Stimulated activated naive CD4-positive, alpha-beta T cell (primary cell): ENCODE measurements around the gene DNAI2.
"Not testable (repeated sequence)": the region's sequence is repeated elsewhere in the genome, so short reads cannot be mapped to it uniquely, and the experiment has no call there.

ENCODE experiments used
- DNase-seq, 6 experiments: peaks; one replicate each; lab custom pipeline; 2025; lab: John Stamatoyannopoulos, UW

The DNAI2 gene

DNA sequence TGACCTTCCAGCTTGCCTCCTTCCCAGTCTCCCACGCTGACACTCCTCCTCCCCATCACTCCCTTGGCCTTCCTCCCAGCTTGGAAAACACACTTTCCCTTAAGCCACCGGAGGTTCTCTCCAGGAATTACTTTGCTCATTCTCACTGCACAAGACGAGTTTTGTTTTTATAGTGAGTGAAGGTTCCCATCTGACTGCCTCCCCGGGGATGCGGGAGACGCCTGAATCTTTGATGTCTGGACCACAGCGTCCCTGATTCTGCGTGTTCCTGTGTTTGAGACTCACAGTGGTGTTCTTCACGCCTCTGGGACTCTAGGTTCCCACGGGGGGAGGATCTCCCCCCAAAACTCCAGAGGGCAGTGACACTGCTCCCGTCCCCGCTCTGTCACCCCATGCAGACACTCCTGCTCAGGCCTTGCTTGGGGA lies 2.0 kb downstream of the DNAI2 start:
- DNase-seq = no peak

DNA sequence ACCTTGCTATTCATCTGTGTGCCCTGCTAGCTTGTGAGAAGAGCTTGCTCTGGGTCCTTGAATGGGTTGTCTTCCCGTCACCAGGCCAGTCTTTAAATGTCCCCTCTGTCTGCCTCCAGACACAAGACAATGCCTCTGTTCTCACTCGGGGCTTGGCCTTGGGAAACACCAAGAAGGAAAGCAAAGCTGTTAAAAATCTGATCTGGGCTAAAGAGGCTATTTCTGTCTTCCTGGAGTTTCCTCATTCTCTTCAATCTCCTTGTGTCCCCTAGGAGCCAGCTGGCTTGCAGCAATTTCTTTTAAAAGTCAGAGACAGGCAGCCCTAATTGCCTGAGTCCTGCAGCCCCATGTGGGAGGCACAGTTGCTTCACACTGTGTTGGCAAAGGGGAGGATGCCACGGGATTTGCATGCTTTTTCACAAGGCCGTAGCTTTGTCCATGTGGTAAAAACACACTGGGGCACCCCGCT lies 2.5 kb downstream of the DNAI2 start:
- DNase-seq = no peak

DNA sequence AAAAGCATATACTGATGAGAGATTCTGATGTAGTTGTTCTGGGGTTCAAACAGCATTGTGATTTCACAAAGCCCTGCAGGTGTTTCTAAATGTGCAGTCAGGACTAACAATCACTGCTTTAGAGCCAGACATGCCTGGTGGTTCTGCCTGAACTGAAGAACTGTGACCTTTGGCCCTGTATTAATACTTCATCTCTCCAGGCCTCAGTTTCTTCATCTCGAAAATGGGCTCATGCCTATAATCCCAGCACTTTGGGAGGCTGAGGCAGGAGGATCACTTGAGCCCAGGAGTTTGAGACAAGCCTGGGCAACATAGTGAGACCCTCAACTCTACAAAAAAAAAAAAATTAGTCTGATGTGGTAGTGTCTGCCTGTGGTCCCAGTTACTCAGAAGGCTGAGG lies 3.9 kb downstream of the DNAI2 start:
- DNase-seq = no peak

DNA sequence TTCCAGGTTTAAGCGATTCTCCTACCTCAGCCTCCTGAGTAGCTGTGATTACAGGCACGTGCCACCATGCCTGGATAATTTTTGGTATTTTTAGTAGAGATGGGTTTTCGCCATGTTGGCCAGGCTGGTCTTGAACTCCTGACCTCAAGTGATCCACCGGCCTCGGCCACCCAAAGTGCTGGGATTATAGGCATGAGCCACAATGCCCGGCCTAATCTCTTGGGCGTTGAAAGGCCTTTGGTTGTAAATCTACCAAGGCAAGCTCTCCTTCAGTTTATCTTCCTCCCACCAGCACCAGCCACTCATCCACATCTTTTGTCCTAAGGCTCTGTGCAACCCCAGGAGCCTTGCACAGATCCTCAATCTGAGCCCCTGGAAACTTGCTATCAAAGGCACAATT lies 5.6 kb downstream of the DNAI2 start:
- DNase-seq = not testable (repeated sequence)

DNA sequence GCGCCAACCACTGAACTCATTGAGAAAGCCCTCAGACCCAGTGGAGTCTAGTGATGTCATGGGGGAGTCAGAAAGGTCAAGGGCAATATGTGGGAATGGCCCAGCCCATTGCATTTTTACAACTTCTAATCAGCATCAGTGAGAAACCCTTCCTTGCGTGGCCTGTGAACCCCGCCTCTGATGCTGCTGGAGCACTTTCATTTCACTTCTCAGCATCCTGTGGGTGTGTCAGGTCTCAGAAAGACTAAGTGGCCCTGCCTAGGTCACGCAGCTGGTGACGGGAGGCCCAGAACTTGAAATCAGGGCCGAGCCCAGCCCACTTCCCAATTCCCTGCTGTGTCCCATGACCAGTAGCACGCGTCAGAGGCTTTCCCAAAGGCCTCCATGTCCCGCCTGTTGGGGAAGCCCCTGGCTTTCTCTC lies 6.1 kb downstream of the DNAI2 start:
- DNase-seq = peak in 3 of 6 experiments; percentile 19 to 38 (median 35)

DNA sequence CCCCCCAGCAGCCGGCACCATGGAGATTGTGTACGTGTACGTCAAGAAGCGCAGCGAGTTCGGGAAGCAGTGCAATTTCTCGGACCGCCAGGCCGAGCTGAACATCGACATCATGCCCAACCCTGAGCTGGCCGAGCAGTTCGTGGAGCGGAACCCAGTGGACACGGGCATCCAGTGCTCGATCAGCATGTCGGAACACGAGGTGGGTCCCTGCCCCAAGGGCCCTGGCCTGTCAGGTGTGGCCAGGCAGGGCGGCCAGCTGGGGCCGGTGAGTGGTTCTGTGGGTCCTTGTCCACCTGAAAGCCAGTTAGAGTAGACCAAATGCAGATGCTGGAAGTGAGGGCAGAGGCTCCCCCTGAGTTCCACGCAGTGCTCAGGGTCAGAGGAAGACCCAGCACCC lies 7.8 kb downstream of the DNAI2 start:
- no peak for DNase-seq

DNA sequence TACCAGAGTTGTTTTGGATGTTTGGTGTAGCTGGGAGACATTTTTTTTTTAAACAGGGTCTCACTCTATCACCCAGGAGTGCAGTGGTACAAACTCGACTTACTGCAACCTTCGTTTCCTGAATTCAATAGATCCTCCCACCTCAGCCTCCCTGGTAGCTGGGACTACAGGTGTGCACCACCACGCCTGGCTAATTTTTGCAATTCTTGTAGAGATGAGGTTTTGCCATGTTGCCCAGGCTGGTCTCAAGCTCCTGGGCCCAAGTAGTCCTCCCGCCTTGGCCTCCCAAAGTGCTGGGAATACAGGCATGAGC lies 8.2 kb downstream of the DNAI2 start:
- not testable (repeated sequence) for DNase-seq

DNA sequence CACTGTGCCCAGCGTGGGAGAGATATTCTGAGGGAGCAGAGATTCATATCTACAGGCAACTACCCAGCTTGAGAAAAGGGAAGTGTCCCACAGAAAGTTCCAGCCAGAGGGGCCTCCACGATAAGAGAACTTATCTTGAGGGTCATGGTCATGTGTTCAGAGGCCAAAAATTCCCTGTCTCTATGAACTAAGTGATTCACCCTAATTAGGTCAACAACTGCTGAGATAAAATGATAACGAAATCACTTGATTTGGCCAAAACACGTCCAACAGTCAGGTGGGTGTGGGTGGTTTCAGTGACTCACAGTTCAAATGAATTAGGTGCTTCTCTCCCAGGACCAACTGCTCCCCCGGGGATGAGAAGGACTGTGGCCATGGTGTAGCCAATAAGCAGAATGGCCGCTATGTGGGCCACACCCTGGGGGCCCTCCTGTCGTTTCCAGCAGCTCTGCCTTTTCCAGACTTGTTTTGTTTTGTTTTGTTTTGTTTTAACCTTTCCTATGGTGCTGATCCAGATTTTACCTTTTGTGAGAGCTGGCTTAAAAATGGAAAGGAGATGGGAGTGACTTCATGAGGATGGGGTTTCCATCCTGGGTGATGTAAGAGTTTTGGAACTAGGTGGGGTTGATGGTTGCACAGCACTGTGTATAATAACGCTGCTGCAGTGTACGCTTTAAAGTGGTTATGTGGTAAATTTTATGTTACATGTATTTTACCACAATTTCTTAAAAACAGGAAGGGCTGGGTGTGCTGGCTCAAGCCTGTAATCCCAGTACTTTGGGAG lies 8.7 kb downstream of the DNAI2 start:
- DNase-seq = peak in 3 of 6 experiments; percentile 46 to 62 (median 48)

DNA sequence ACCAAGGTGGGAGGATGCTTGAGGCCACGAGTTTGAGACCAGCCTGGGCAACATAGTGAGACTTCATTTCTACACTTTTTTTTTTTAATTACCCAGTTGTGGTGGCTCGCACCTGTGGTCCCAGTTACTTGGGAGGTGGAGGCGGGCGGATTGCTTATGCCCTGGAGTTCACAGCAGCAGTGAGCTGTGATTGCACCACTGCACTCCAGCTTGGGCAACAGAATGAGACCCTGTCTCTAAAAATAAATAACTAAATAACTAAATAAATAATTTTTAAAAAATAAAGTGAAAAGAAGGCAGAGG lies 9.3 kb downstream of the DNAI2 start:
- DNase-seq = no peak

DNA sequence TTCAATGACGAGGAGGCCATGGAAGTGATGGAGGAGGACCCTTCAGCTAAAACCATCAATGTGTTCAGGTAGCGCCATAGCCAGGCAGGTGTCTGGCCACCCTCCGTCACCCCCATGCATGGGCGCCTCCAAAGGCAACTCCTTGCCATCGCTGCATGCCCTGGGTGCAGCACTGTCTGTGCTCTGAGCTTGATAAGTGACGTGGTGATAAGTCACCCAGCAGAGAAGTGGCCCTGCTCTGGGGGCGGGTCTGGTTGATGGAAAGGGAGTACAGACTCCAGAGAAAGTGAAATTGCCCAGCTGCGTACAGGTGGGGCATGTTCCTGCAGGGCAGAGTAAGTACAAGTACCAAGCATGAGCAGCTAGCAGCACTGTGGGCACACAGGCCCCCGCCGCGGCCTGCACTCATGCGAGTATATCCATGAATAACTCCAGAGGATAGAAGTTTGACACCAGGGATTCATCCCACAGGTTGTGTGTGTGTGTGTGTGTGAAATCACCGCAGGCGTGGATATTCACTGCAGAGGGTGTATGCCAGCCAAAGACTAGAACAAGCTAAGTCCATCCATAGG lies 13.1 kb downstream of the DNAI2 start:
- no peak for DNase-seq

DNA sequence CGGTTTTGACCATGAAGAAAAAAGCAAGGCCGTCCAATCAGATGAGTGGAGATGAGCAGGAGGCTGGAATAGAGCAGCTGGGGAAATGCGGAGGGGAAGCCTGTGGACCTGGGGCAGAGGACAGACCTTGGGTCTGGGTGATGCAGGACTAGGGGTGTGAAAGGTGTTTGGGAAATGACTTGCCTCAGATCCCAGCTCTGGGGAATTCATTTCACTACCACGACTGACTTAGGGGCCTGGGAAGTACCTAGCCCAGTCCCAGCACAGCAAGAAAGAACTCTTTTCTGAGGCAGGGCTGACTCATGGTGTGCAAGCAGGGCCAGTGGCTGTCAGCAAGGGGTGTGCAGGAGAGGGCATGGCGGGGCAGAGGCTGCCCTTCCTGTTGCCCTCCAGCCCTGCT lies 14.8 kb downstream of the DNAI2 start:
- DNase-seq = no peak

DNA sequence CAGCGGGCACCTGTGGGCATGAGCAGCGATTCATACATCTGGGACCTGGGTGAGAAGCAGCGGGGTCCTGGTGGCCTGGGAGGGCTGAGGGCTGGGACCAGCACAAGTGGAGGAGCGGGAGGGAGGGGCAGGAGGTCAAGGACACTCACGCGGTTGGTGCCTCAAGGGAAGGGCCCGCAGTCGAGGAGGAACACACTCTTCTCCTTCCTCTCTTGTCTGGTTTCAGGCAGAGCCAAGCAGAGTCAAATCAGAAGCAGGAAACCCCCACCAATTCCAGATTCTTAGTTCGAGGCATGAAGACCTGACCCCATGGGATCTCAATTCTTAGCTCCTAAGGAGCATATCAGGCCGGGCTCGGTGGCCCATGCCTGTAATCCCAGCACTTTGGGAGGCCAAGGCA lies 15.7 kb downstream of the DNAI2 start:
- DNase-seq = no peak

DNA sequence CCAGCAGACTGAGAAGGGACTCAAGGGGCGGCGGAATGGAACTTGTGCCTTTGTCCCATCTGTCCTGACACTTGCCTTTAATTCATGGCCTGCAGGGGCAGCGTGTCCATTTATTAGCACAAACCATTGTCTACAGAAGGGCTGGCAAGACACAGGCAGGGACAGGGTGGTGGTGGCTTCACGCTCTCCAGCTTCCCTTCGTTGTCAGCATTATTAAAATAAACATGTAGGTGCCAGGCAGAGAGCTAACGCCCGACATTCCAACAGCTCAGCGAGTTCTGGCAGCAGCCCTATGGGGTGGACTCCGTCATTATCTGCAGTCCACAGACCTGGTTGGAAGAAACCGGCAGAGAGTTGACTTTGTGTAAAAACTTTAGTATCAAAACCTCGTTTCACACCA lies 16.3 kb downstream of the DNAI2 start:
- DNase-seq = no peak

DNA sequence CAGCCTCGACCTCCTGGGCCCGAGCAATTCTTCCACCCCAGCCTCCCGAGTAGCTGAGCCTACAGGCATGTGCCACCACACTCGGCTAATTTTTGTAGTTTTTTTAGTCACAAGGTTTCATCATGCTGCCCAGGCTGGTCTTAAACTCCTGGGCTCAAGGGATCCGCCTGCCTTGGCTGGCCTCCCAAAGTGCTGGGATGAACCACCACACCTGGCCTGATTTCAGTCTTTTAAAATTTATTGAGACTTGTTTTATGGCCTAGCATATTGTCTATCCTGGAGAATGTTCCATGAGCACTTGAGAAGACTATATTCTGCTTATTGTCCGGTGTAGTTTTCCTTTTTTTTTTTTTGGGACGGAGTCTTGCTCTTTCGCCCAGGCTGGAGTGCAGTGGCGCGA lies 18.5 kb downstream of the DNAI2 start:
- no peak for DNase-seq

DNA sequence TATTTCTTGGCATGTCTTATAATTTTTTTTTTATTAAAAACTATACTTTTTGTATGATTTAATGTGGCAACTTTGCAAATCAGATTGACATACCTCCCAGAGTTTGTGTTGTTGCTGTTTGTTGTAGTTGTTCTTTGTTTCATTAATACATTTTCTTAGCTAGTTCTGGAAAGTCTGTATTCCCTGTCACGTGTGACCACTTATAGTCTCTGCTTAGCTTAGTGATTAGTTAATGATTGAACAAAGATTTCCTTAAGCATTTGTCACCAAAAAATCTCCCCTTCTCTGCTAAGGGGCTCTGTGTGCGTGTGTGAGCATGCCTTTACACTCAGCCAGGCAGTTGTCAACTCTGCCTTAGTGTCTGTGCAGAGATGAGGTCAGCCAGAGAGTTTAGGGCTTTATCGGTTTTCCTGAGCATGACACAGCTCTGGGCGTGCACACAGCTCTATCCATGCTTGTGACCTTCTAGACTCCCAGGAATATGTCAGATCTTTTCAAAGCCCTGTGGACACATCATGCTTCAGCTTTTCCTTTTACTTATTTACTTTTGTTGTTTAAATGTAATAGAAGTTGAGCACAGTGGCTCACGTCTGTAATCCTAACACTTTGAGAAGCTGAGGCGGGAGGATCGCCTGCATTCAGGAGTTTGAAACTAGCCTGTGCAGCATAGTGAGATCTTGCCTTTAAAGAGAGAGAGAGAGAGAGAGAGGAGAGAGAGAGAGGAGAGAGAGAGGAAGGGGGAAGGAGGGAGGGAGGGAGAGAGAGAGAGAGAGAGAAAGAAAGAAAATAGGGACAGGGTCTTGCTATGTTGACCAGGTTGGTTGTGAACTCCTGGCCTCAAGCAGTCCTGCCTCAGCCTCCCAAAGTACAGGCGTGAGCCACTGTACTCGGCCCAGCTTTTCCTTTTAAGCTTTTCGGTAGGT lies 21.9 kb downstream of the DNAI2 start:
- no peak for DNase-seq

DNA sequence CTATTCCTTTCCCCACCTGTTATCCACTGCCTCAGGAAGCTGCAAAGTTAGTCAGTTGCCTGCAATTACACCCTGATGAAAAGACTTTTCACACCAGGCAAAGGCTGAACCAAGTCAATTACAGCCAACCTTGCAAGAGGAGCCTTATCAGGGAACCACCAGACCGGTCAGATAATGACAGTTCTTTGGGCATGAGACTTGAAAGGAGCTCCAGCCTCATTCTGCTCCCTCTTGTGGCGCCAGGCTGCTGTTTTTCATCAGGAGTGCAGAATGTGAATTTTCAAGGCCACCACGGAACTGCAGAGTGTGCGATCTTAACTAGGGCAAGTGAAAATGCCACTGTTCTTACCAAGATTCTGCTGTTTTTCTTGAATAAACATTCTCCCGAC lies 22.5 kb downstream of the DNAI2 start:
- DNase-seq = peak in 1 of 6 experiments; percentile 4

DNA sequence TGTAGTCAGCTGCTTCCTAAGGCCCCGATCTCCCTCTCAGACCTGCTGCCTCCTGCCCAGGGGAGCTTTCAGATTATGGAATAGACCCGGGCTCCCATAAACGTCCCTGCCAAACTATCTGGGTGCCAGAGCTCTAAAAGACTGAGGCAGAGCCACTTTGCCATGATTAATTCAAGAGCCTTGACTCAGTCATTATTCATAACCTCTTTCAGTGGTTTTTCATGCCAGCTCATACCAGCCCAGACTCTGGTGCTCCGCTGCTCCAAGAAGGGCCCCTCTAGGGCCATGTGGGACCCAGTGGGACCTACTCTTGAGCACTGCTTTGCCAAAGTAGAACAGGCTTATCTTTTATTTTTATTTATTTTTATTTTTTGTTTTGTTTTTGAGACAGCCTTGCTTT lies 23.9 kb downstream of the DNAI2 start:
- no peak for DNase-seq

DNA sequence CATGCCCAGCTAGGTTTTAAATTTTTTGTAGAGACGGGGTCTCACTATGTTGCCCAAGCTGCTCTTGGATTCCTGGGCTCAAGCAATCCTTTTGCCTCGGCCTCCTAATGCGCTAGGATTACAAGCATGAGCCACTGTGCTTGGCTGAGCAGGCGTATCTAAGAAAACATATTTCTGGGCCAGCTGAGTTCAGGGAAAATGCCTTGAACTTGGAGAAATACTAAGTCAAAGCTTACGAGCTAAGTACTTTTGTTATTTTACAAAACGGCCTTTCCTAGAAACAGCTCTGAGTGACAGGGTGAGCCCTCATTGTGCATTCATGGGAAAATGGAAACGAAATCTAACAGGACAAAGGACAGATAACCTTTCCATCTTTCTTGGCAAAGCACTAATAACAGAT lies 24.7 kb downstream of the DNAI2 start:
- DNase-seq = no peak

DNA sequence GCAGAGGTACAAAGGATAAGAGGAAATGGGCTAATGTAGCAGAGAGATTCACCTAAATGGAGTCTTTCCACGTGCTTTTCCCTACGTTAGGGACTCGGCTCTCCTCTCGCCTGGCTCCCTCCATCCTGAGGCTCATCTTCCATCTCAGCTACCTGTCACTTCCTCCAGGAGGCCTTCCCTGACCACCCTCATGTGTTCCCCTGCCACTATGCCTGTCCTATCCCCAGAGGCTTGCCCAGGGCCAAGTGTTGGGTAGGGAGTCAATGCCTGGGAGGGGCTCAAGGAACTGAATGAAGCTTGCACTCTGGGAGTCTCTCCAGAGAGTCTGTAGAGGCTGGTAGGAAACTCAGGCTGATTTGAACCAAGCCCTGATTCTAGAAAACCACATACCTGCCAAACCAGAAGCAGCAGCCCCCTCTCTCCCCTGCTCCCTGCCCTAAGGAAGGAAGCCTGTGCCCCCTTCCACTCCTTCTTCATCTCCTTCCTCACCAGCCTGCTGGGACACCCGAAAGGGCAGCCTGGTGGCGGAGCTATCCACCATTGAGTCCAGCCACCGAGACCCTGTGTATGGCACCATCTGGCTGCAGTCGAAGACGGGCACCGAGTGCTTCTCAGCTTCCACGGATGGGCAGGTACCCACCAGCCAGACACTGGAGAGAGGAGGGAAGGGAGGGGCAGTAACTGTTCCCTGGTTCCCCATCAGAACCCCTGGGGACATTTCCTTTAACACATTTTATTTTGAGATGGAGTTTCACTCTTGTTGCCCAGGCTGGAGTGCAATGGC lies 25.4 kb downstream of the DNAI2 start:
- no peak for DNase-seq

DNA sequence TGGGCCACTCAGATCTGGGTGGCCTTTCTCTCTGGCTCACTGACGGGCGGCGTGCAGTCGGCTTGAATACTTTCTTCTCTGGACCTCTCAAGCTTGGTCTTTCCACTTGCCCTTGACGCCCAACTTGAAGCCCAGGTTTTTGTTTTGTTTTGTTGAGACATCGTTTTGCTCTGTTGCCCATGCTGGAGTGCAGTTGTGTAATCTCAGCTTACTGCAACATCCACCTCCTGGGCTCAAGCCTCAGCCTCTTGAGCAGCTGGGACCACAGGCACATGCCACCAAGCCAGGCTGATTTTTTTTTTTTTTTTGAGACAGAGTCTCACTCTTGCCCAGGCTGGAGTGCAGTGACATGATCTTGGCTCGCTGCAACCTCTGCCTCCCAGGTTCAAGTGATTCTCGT lies 29.3 kb downstream of the DNAI2 start:
- no peak for DNase-seq

DNA sequence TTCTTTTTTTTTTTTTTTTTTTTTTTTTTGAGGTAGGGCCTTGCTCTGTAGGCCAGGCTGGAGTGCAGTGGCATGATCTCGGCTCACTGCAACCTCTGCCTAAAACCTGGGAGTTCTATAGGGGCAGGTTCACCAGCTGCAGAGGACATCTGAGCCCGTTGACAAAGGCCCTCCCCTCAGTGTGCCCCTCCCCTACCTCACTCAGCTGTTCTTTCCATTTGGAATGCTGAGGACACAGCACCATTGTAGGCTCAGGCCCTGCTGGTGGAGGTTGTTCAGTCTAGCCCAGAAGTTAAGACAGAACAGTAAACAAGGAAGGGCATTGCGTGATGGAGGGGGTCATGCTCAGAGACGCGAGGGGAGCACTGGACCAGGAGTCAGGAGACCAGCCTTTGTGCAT lies 30.1 kb downstream of the DNAI2 start:
- no peak for DNase-seq
